GM21825 (cell line): ENCODE data around the gene ARID1B.
"Not testable (repeated sequence)": the region's sequence is repeated elsewhere in the genome, so short reads cannot be mapped to it uniquely, and the experiment has no call there.

ENCODE experiments used
- ATAC-seq: cut with Tn5 transposase; IDR thresholded peaks from one replicate; pipeline ENCODE4 v1.9.1; 2021; ENCODE audit warnings: mild to moderate bottlenecking, moderate library complexity; ENCODE audit not compliant: unreplicated experiment

The ARID1B gene

GRCh38 chr6:157038610-157039009, 261.4 kb downstream of the ARID1B start:
- ATAC-seq = no peak

GRCh38 chr6:157039639-157040038, 262.5 kb downstream of the ARID1B start:
- not testable (repeated sequence) for ATAC-seq

- no peak for ATAC-seq
Measured at GRCh38 chr6:157040191-157040590, 263.0 kb downstream of the ARID1B start.

- no peak for ATAC-seq
Measured at GRCh38 chr6:157045831-157046454, 268.8 kb downstream of the ARID1B start.

GRCh38 chr6:157046776-157047175, 269.6 kb downstream of the ARID1B start:
- ATAC-seq = no peak

GRCh38 chr6:157047328-157047727, 270.1 kb downstream of the ARID1B start:
- no peak for ATAC-seq

GRCh38 chr6:157047951-157048350, 270.8 kb downstream of the ARID1B start:
- no peak for ATAC-seq

GRCh38 chr6:157049133-157049532, 272.0 kb downstream of the ARID1B start:
- no peak for ATAC-seq

GRCh38 chr6:157050537-157051265, 273.5 kb downstream of the ARID1B start:
- ATAC-seq = no peak

GRCh38 chr6:157054531-157054979, 277.4 kb downstream of the ARID1B start:
- ATAC-seq = no peak

- ATAC-seq = no peak
Measured at GRCh38 chr6:157055863-157056262, 278.7 kb downstream of the ARID1B start.

GRCh38 chr6:157056275-157056674, 279.1 kb downstream of the ARID1B start:
- no peak for ATAC-seq

- ATAC-seq = no peak
Measured at GRCh38 chr6:157058574-157058973, 281.4 kb downstream of the ARID1B start.

GRCh38 chr6:157059781-157060180, 282.6 kb downstream of the ARID1B start:
- ATAC-seq = no peak

- no peak for ATAC-seq
Measured at GRCh38 chr6:157060440-157060952, 283.3 kb downstream of the ARID1B start.

GRCh38 chr6:157061770-157062594, 284.8 kb downstream of the ARID1B start:
- ATAC-seq = no peak

GRCh38 chr6:157063176-157063905, 286.2 kb downstream of the ARID1B start:
- no peak for ATAC-seq

GRCh38 chr6:157063923-157064322, 286.7 kb downstream of the ARID1B start:
- no peak for ATAC-seq

- ATAC-seq = no peak
Measured at GRCh38 chr6:157064502-157064901, 287.3 kb downstream of the ARID1B start.

- no peak for ATAC-seq
Measured at GRCh38 chr6:157065366-157065765, 288.2 kb downstream of the ARID1B start.
